DND-41 (cell line): Measurements from ENCODE around the gene SLC11A2.

Experiments used
- CTCF ChIP-seq: IDR thresholded peaks from 2 replicates; pipeline ENCODE4 v1.5.1; 2012; ENCODE audit warnings: borderline replicate concordance, low read length, moderate library complexity, mild to moderate bottlenecking; ENCODE audit not compliant: poor library complexity, severe bottlenecking; ENCODE audit errors: extremely low read depth
- EZH2 ChIP-seq: IDR thresholded peaks from 3 replicates; pipeline ENCODE4 v1.6.1; 2012; ENCODE audit warnings: borderline replicate concordance, low read depth, mild to moderate bottlenecking, moderate library complexity, low read length, inconsistent platforms; ENCODE audit not compliant: severe bottlenecking

- TF ChIP-seq CTCF (no peak), EZH2 (no peak)
Observed at GRCh38 chr12:50990147-50990727, 35.9 kb downstream of the SLC11A2 start.
